Activated naive CD4-positive, alpha-beta T cell (primary cell): ENCODE data around the gene SPART.
A peak's percentile ranks its signal among the peaks of the same experiment; 100 is the strongest.
"Not testable (repeated sequence)": the region's sequence is repeated elsewhere in the genome, so short reads cannot be mapped to it uniquely, and the experiment has no call there.

Source experiments
- DNase-seq, 4 experiments: peaks; one replicate each; lab custom pipeline; 2025; lab: John Stamatoyannopoulos, UW

The SPART gene

GRCh38 chr13:36353001-36353400 is 6.8 kb upstream of the SPART start:
- no peak for DNase-seq

GRCh38 chr13:36352350-36352749 is 6.2 kb upstream of the SPART start:
- DNase-seq: no peak

GRCh38 chr13:36347531-36348210 is 1.5 kb upstream of the SPART start:
- no peak for DNase-seq

GRCh38 chr13:36345438-36346221 is 564 bp downstream of the SPART start:
- DNase-seq: peak; percentile 2 to 20 (median 4)

GRCh38 chr13:36344886-36345437 is 1.2 kb downstream of the SPART start:
- no peak for DNase-seq

GRCh38 chr13:36344173-36344572 is 2.0 kb downstream of the SPART start:
- DNase-seq: no peak

GRCh38 chr13:36343766-36344165 is 2.4 kb downstream of the SPART start:
- no peak for DNase-seq

GRCh38 chr13:36342715-36343114 is 3.5 kb downstream of the SPART start:
- DNase-seq: no peak

GRCh38 chr13:36341718-36342117 is 4.5 kb downstream of the SPART start:
- no peak for DNase-seq

GRCh38 chr13:36339600-36340155 is 6.5 kb downstream of the SPART start:
- no peak for DNase-seq

- DNase-seq: no peak
These were observed 8.1 kb downstream of the SPART start for GRCh38 chr13:36337938-36338641.

- no peak for DNase-seq
These were observed 13.2 kb downstream of the SPART start for GRCh38 chr13:36332986-36333385.

GRCh38 chr13:36332255-36332654 is 13.9 kb downstream of the SPART start:
- DNase-seq: not testable (repeated sequence)

- no peak for DNase-seq
These were observed 14.9 kb downstream of the SPART start for GRCh38 chr13:36331280-36331679.

- DNase-seq: no peak
These were observed 16.8 kb downstream of the SPART start for GRCh38 chr13:36329361-36329760.

- DNase-seq: no peak
These were observed 17.4 kb downstream of the SPART start for GRCh38 chr13:36328821-36329220.

GRCh38 chr13:36325912-36326311 is 20.3 kb downstream of the SPART start:
- no peak for DNase-seq

- not testable (repeated sequence) for DNase-seq
These were observed 21.3 kb downstream of the SPART start for GRCh38 chr13:36324881-36325280.

GRCh38 chr13:36323951-36324566 is 22.1 kb downstream of the SPART start:
- DNase-seq: no peak

- no peak for DNase-seq
These were observed 22.8 kb downstream of the SPART start for GRCh38 chr13:36323408-36323807.

- DNase-seq: not testable (repeated sequence)
These were observed 26.4 kb downstream of the SPART start for GRCh38 chr13:36319793-36320192.
